Measurements from ENCODE around the gene LPP. TPM values are rescaled to one million over a fixed set of nuclear protein-coding genes. Genes with fewer than 3 reads are reported as not detected.

Gene LPP
- total and polyA plus RNA-seq, 2 of the 13 experiments (the other 11 are each of a cell fraction or from before 2014, with no cell fraction given), result 19.2 to 29.9 TPM

DNA sequence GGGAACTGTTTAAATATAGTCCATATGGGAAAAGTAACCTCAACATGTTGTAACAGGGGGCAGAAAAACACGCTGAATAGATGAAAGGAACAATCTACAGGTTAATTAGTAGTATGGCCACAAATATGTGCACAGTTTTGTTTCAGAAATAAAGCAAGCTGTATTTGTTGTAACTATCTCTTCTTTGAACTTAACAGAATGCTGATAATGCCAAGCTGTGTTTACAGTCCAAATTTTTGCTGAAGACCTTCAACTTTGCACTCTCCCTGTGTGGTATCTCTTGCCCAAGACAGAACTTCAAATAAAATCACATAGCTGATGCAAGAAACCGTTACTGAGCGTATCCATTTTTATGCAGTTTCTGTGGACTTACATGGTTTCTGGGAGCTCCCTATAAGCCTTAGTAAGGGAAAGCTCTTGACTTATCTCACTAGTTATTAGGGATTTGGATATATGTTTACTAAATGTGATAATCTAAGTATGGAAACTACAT, 592.4 kb downstream of the LPP start (continued):
- TF ChIP-seq MYPOP (CRISPR knock-in tag; IDR thresholded peaks at IDR 0.05), result 0 out of 2 replicates have a peak, but pooled peaks have one; percentile 24
- peak; percentile 41; the same call in 1 of the 2 replicates for TF ChIP-seq RAD21 (CRISPR knock-in tag; IDR thresholded peaks at IDR 0.05)
- no peak for TF ChIP-seq HOXA9 (CRISPR knock-in tag; IDR thresholded peaks at IDR 0.05; ENCODE audit: borderline replicate concordance)
- peak; percentile 62 for TF ChIP-seq ZNF205 (CRISPR knock-in tag; IDR thresholded peaks at IDR 0.05)
- no peak for TF ChIP-seq NAIF1 (CRISPR knock-in tag; IDR thresholded peaks at IDR 0.05; ENCODE audit: borderline replicate concordance)
- TF ChIP-seq ZNF251 (CRISPR knock-in tag; IDR thresholded peaks at IDR 0.05), result no peak
- no peak for TF ChIP-seq TCF12 (IDR thresholded peaks at IDR 0.05)
- TF ChIP-seq TCF12 (CRISPR knock-in tag; IDR thresholded peaks at IDR 0.05), result peak; percentile 100
- TF ChIP-seq WIZ (CRISPR knock-in tag; IDR thresholded peaks at IDR 0.05), result peak; percentile 37; the same call in 1 of the 2 replicates
- TF ChIP-seq, protein P1, sequence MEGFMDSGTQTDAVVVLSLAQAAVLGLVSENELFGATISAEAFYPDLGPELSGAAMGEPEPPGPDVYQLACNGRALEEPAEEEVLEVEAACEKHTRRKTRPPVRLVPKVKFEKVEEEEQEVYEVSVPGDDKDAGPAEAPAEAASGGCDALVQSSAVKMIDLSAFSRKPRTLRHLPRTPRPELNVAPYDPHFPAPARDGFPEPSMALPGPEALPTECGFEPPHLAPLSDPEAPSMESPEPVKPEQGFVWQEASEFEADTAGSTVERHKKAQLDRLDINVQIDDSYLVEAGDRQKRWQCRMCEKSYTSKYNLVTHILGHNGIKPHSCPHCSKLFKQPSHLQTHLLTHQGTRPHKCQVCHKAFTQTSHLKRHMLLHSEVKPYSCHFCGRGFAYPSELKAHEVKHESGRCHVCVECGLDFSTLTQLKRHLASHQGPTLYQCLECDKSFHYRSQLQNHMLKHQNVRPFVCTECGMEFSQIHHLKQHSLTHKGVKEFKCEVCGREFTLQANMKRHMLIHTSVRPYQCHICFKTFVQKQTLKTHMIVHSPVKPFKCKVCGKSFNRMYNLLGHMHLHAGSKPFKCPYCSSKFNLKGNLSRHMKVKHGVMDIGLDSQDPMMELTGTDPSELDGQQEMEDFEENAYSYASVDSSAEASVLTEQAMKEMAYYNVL (CRISPR knock-in tag; IDR thresholded peaks at IDR 0.05; ENCODE audit: borderline replicate concordance), result peak; percentile 95
- 0 out of 2 replicates have a peak, but pooled peaks have one; percentile 46 for TF ChIP-seq ZNF142 (CRISPR knock-in tag; IDR thresholded peaks at IDR 0.05)
- peak; percentile 94 for TF ChIP-seq FOXA1 (IDR thresholded peaks at IDR 0.05)
- peak; percentile 98 for TF ChIP-seq FOXA1 (CRISPR knock-in tag; IDR thresholded peaks at IDR 0.05)
- TF ChIP-seq RNF2 (conservative IDR thresholded peaks at IDR 0.05; ENCODE audit: low read depth), result no peak
- no peak for TF ChIP-seq ZNF282 (IDR thresholded peaks at IDR 0.05; ENCODE audit: partially characterized antibody)
- TF ChIP-seq DMAP1 (CRISPR knock-in tag; IDR thresholded peaks at IDR 0.05), result peak; percentile 67; the same call in 1 of the 2 replicates
- no peak for TF ChIP-seq HES4 (CRISPR knock-in tag; IDR thresholded peaks at IDR 0.05; ENCODE audit: borderline replicate concordance)
- peak; percentile 88 for TF ChIP-seq FOXK2 (IDR thresholded peaks at IDR 0.05)
- TF ChIP-seq ARNT (IDR thresholded peaks at IDR 0.05), result no peak
- TF ChIP-seq GTF2F1 (IDR thresholded peaks at IDR 0.05; ENCODE audit: low read length), result no peak
- no peak for TF ChIP-seq DNMT1 (CRISPR knock-in tag; IDR thresholded peaks at IDR 0.05)
